BLaER1 treated with 17β-estradiol and CSF1 and Interleukin-3, amounts not matched to agents 10 nM and 100 nM (cell line): ENCODE results near the gene AKAP5.
A peak's percentile ranks its signal among the peaks of the same experiment; 100 is the strongest.
"Not testable (repeated sequence)": the region's sequence is repeated elsewhere in the genome, so short reads cannot be mapped to it uniquely, and the experiment has no call there.

Experiments
- H3K27ac ChIP-seq, 11 experiments: shearing (Covaris generic); formaldehyde crosslinking; 2 replicates each; pipeline ENCODE4 v1.8.1; 2022
- H3K27me3 ChIP-seq, 11 experiments: shearing (Covaris generic); formaldehyde crosslinking; 2 replicates each; pipeline ENCODE4 v1.8.1; 2022
- H3K36me3 ChIP-seq, 11 experiments: shearing (Covaris generic); formaldehyde crosslinking; 2 replicates each; pipeline ENCODE4 v1.8.1; 2022
- H3K4me1 ChIP-seq, 10 experiments: shearing (Covaris generic); formaldehyde crosslinking; 2 replicates each; pipeline ENCODE4 v1.8.1; 2022
- H3K4me2 ChIP-seq, 11 experiments: shearing (Covaris generic); formaldehyde crosslinking; 2 replicates each; pipeline ENCODE4 v1.8.1; 2022
- H3K4me3 ChIP-seq, 10 experiments: shearing (Covaris generic); formaldehyde crosslinking; 2 replicates each; pipeline ENCODE4 v1.8.1; 2022
- H3K9ac ChIP-seq, 11 experiments: shearing (Covaris generic); formaldehyde crosslinking; 2 replicates each; pipeline ENCODE4 v1.8.1; 2022
- H3K9me3 ChIP-seq, 11 experiments: shearing (Covaris generic); formaldehyde crosslinking; replicated peaks in 1 of 11; 2 replicates each; pipeline ENCODE4 v1.8.1; 2022
- H4K20me1 ChIP-seq, 11 experiments: shearing (Covaris generic); formaldehyde crosslinking; 2 replicates each; pipeline ENCODE4 v1.8.1; 2022
- Cebpa-rat ChIP-seq, 11 experiments: shearing (Covaris generic); IDR thresholded peaks; 2 replicates each; pipeline ENCODE4 v1.8.1; 2022

Gene AKAP5

GRCh38 chr14:64508215-64508776 lies 43.0 kb downstream of the AKAP5 start:
- Histone ChIP-seq H3K9ac (peak overlapping the region in 1 of 11 experiments; percentile 100; a peak in 1 of 22 replicates), H3K9me3 (no peaks in the 10 kb centered on the region), H3K4me1 (peaks cover 54 to 72% (median 63%) of the 10 kb centered on the region in 10 experiments), H3K4me2 (peak overlapping the region; percentile 91 to 99 (median 96); a peak in 21 of 22 replicates), H3K36me3 (peaks cover 0 to 26% (median 15%) of the 10 kb centered on the region in 11 experiments; a peak in 15 of 22 replicates), H3K4me3 (peak overlapping the region in 2 of 10 experiments; percentile 38 to 81; a peak in 2 of 20 replicates), H4K20me1 (peaks cover 77 to 82% (median 82%) of the 10 kb centered on the region in 11 experiments), H3K27ac (0 out of 22 replicates have a peak overlapping the region, but pooled peaks of 1 of the 11 experiments have one; percentile 1), H3K27me3 (no peaks in the 10 kb centered on the region)
- no peak for TF ChIP-seq Cebpa-rat (IDR thresholded peaks at IDR 0.05)

DNA sequence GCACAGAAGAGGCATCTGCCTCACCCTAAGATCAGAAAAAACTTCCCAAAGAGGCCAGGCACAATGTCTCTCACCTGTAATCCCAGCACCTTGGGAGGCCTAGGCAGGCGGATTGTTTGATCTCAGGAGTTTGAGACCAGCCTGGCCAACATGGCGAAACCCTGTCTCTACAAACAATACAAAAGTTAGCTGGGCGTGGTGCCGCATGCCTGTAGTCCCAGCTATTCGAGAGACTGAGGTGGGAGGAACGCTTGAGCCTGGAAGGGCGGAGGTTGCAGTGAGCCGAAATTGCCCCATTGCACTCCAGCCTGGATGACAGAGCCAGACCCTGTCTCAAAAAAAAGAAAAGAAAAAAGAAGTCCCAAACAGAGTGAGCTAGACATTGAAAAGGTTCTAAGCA lies 43.7 kb downstream of the AKAP5 start:
- Histone ChIP-seq H3K4me1 (peaks cover 54 to 79% (median 63%) of the 10 kb centered on the region in 10 experiments), H3K9me3 (no peaks in the 10 kb centered on the region), H4K20me1 (peaks cover 85 to 89% (median 89%) of the 10 kb centered on the region in 11 experiments), H3K4me3 (peak overlapping the region in 2 of 10 experiments; percentile 2 to 3; a peak in 2 of 20 replicates), H3K27me3 (no peaks in the 10 kb centered on the region), H3K36me3 (peaks cover under 1 to 33% (median 17%) of the 10 kb centered on the region in 11 experiments; a peak in 17 of 22 replicates), H3K4me2 (peak overlapping the region; percentile 22 to 97 (median 51); a peak in 19 of 22 replicates), H3K27ac (no peak overlapping the region), H3K9ac (no peak overlapping the region)
- TF ChIP-seq Cebpa-rat (IDR thresholded peaks at IDR 0.05): no peak

GRCh38 chr14:64510825-64511671 lies 45.7 kb downstream of the AKAP5 start:
- Histone ChIP-seq H3K27me3 (no peaks in the 10 kb centered on the region), H3K4me2 (peak overlapping the region; percentile 31 to 97 (median 68)), H3K27ac (peak overlapping the region in 9 of 11 experiments; percentile 6 to 64 (median 37); a peak in 12 of 22 replicates), H3K9ac (peak overlapping the region in 5 of 11 experiments; percentile 21 to 70 (median 53); a peak in 9 of 22 replicates), H4K20me1 (peaks cover 97 to 100% (median 100%) of the 10 kb centered on the region in 11 experiments), H3K9me3 (no peaks in the 10 kb centered on the region), H3K36me3 (peaks cover 9 to 38% (median 17%) of the 10 kb centered on the region in 11 experiments; a peak in 17 of 22 replicates), H3K4me3 (peak overlapping the region in 4 of 10 experiments; percentile 26 to 42 (median 40); a peak in 7 of 20 replicates), H3K4me1 (peaks cover 50 to 96% (median 59%) of the 10 kb centered on the region in 10 experiments)
- no peak for TF ChIP-seq Cebpa-rat (IDR thresholded peaks at IDR 0.05)

GRCh38 chr14:64513271-64513670 lies 48.0 kb downstream of the AKAP5 start:
- Histone ChIP-seq H4K20me1 (peaks cover 97 to 100% (median 100%) of the 10 kb centered on the region in 11 experiments), H3K9ac (no peak overlapping the region), H3K9me3 (no peaks in the 10 kb centered on the region), H3K27me3 (no peaks in the 10 kb centered on the region), H3K36me3 (peaks cover 8 to 50% (median 16%) of the 10 kb centered on the region in 11 experiments; a peak in 17 of 22 replicates), H3K27ac (no peak overlapping the region), H3K4me3 (no peak overlapping the region), H3K4me2 (peak overlapping the region in 1 of 11 experiments; percentile 97; a peak in 1 of 22 replicates), H3K4me1 (peaks cover 28 to 92% (median 36%) of the 10 kb centered on the region in 10 experiments)
- TF ChIP-seq Cebpa-rat (IDR thresholded peaks at IDR 0.05): no peak

DNA sequence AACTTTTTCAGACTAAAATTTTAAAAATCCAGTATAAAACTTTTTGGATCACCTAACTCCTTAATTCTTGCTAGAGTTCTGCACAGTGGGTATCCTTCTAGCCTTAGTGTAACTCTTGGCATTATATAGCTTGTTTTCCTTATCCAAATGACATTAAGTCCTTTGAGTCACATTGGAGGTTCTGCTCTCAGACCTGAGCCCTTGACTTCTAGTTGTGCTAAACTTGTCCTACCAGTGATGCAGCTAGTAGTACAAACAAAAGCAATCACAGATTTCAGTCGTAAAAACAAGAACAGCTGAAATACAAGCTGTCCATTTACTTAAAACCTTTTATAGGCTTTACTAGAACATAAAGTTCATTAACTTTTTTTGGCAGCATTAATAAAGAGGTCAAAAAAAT lies 49.8 kb downstream of the AKAP5 start:
- no peak overlapping the region for H3K4me2 ChIP-seq

GRCh38 chr14:64516969-64517368 lies 51.7 kb downstream of the AKAP5 start:
- H3K27me3 ChIP-seq: no peaks in the 10 kb centered on the region
- H3K9me3 ChIP-seq: no peaks in the 10 kb centered on the region
- no peak overlapping the region for H3K27ac ChIP-seq
- peaks cover 24 to 68% (median 36%) of the 10 kb centered on the region in 11 experiments for H3K36me3 ChIP-seq
- no peak overlapping the region for H3K4me3 ChIP-seq
- no peak for TF ChIP-seq Cebpa-rat (IDR thresholded peaks at IDR 0.05)
- H3K9ac ChIP-seq: no peak overlapping the region
- H3K4me1 ChIP-seq: peaks cover 0 to 61% (median 4%) of the 10 kb centered on the region in 10 experiments; a peak in 13 of 20 replicates
- no peak overlapping the region for H3K4me2 ChIP-seq
- H4K20me1 ChIP-seq: peaks cover 98 to 100% (median 100%) of the 10 kb centered on the region in 11 experiments

More for the DNA sequence above, 49.8 kb downstream of the AKAP5 start:
- no peaks in the 10 kb centered on the region for H3K27me3 ChIP-seq
- H3K9me3 ChIP-seq: no peaks in the 10 kb centered on the region
- peaks cover 17 to 76% (median 23%) of the 10 kb centered on the region in 10 experiments for H3K4me1 ChIP-seq
- H3K36me3 ChIP-seq: peaks cover 10 to 55% (median 23%) of the 10 kb centered on the region in 11 experiments; a peak in 18 of 22 replicates
- H4K20me1 ChIP-seq: peaks cover 97 to 100% (median 100%) of the 10 kb centered on the region in 11 experiments
- TF ChIP-seq Cebpa-rat (IDR thresholded peaks at IDR 0.05): no peak
- no peak overlapping the region for H3K9ac ChIP-seq
- H3K27ac ChIP-seq: no peak overlapping the region
- H3K4me3 ChIP-seq: no peak overlapping the region

DNA sequence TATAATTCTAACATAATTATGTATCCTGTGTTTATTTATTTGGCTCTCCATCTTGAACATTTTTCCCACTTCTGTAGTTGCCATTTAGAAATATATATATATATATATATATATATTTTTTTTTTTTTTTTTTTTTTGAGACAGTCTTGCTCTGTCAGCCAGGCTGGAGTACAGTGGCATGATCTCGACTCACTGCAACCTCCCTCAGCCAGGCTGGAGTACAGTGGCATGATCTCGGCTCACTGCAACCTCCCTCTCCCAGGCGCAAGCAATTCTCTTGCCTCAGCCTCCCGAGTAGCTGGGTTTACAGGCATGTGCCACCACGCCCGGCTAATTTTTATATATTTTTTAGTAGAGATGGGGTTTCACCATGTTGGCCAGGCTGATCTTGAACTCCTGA lies 52.4 kb downstream of the AKAP5 start:
- not testable (repeated sequence) for H3K27me3 ChIP-seq, H3K4me2 ChIP-seq, H3K27ac ChIP-seq, H3K4me3 ChIP-seq, H3K9ac ChIP-seq, H3K9me3 ChIP-seq
- H3K4me1 ChIP-seq: peaks cover 0 to 54% (median 0%) of the 10 kb centered on the region in 10 experiments; a peak in 6 of 20 replicates
- peaks cover 98 to 100% (median 100%) of the 10 kb centered on the region in 11 experiments for H4K20me1 ChIP-seq
- H3K36me3 ChIP-seq: peaks cover 31 to 68% (median 38%) of the 10 kb centered on the region in 11 experiments

DNA sequence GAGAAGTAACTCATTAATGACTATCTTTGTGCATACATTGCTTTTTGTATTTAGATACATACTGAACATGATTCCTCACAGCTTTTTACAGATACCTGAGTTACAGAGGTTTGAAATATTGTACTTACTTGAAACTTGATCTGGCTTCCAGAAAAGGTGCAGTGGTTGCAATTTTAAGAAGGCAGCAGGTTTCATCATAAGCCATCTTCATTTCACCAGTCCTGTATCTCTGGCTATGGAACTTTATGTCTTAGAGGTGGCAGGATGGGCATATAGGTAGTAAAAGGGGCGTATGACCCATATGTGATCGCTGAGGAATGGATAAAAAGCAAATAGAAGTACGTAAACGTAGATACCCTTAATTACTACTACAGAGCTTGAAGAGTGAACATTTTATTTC lies 52.9 kb downstream of the AKAP5 start:
- Histone ChIP-seq H3K27me3 (no peaks in the 10 kb centered on the region), H4K20me1 (peaks cover 98 to 100% (median 100%) of the 10 kb centered on the region in 11 experiments)

More for the DNA sequence above, 52.9 kb downstream of the AKAP5 start:
- Histone ChIP-seq H3K4me1 (peaks cover 0 to 48% (median 0%) of the 10 kb centered on the region in 10 experiments; a peak in 4 of 20 replicates), H3K9ac (no peak overlapping the region), H3K9me3 (no peaks in the 10 kb centered on the region), H3K27ac (no peak overlapping the region), H3K36me3 (peaks cover 36 to 68% (median 39%) of the 10 kb centered on the region in 11 experiments), H3K4me3 (no peak overlapping the region), H3K4me2 (no peak overlapping the region)
- TF ChIP-seq Cebpa-rat (IDR thresholded peaks at IDR 0.05): no peak
